ENCODE results near the gene METTL16. TPM values are rescaled to one million over a fixed set of nuclear protein-coding genes. Genes with fewer than 3 reads are reported as not detected.

The METTL16 gene
- total RNA-seq, 1 experiment from 2014 or later, result 54.1 TPM

- ATAC-seq (no peak), DNase-seq (ENCODE audit: low spot score) (no peak)
- no peaks in the 10 kb centered on the region for H3K27me3 Mint-ChIP-seq (ENCODE audit: low read depth)
- TF ChIP-seq ZNF317 (CRISPR knock-in tag; IDR thresholded peaks at IDR 0.05; ENCODE audit: borderline replicate concordance, low read depth) (no peak), MYBL2 (CRISPR knock-in tag; IDR thresholded peaks at IDR 0.05) (no peak), GABPB1 (CRISPR knock-in tag; IDR thresholded peaks at IDR 0.05) (peak; percentile 96), NR3C1 (CRISPR knock-in tag; conservative IDR thresholded peaks at IDR 0.05; ENCODE audit: low read depth) (no peak)
- H3K27ac Mint-ChIP-seq, result peak overlapping the region; percentile 25
- CTCF ChIA-PET, result interaction anchor here (1.0 to 1.4 kb wide), 3 partner anchors 39 to 70 kb away, joined by 3 to 6 read pairs (median 3); no protein-coding TSS in a partner anchor
- no peaks in the 10 kb centered on the region for H3K36me3 Mint-ChIP-seq
- POLR2A ChIA-PET, result no interaction called here
- peaks cover 53% of the 10 kb centered on the region for H3K4me1 Mint-ChIP-seq
- no peak overlapping the region for H3K4me3 Mint-ChIP-seq
- H3K9me3 Mint-ChIP-seq, result no peaks in the 10 kb centered on the region
Measured at GRCh38 chr17:2485543-2485942, 26.1 kb downstream of the METTL16 start.

- POLR2A ChIA-PET, result interaction anchor here (0.7 kb wide), 2 partner anchors 10 to 108 kb away, joined by 4 to 5 read pairs; no protein-coding TSS in a partner anchor
- Mint-ChIP-seq H3K27me3 (ENCODE audit: low read depth) (no peaks in the 10 kb centered on the region), H3K4me3 (no peak overlapping the region), H3K9me3 (no peaks in the 10 kb centered on the region), H3K4me1 (peaks cover 46% of the 10 kb centered on the region), H3K27ac (no peak overlapping the region; the same call in 1 of the 2 replicates), H3K36me3 (no peaks in the 10 kb centered on the region)
- DNase-seq (ENCODE audit: low spot score) (peak; percentile 46), ATAC-seq (peak; percentile 58)
- no peak for TF ChIP-seq SOX15 (CRISPR knock-in tag; IDR thresholded peaks at IDR 0.05)
- no peak for TF ChIP-seq MYBL2 (CRISPR knock-in tag; IDR thresholded peaks at IDR 0.05)
- no peak for TF ChIP-seq ZNF317 (CRISPR knock-in tag; IDR thresholded peaks at IDR 0.05; ENCODE audit: borderline replicate concordance, low read depth)
- TF ChIP-seq ATF2 (CRISPR knock-in tag; IDR thresholded peaks at IDR 0.05; ENCODE audit: borderline replicate concordance, low read depth), result no peak
- no peak for TF ChIP-seq ZNF512 (CRISPR knock-in tag; IDR thresholded peaks at IDR 0.05; ENCODE audit: borderline replicate concordance)
- TF ChIP-seq CREM (CRISPR knock-in tag; IDR thresholded peaks at IDR 0.05), result no peak
- no peak for TF ChIP-seq ZBTB43 (CRISPR knock-in tag; IDR thresholded peaks at IDR 0.05)
- CTCF ChIA-PET, result interaction anchor here (1.0 to 1.4 kb wide), 2 partner anchors 39 to 59 kb away, joined by 3 read pairs; no protein-coding TSS in a partner anchor
Measured at GRCh38 chr17:2484876-2485275, 26.8 kb downstream of the METTL16 start.

GRCh38 chr17:2483084-2483483 is 28.6 kb downstream of the METTL16 start:
- CTCF ChIA-PET, result interaction anchor here (0.6 to 0.9 kb wide), 2 partner anchors 67 to 176 kb away, joined by 3 read pairs; no protein-coding TSS in a partner anchor
- TF ChIP-seq FOXJ3 (CRISPR knock-in tag; IDR thresholded peaks at IDR 0.05; ENCODE audit: borderline replicate concordance), result no peak
- TF ChIP-seq ZNF512 (CRISPR knock-in tag; IDR thresholded peaks at IDR 0.05; ENCODE audit: borderline replicate concordance), result no peak
- TF ChIP-seq ZNF532 (CRISPR knock-in tag; IDR thresholded peaks at IDR 0.05; ENCODE audit: borderline replicate concordance), result no peak
- TF ChIP-seq NFATC4 (CRISPR knock-in tag; IDR thresholded peaks at IDR 0.05), result no peak
- no peak for TF ChIP-seq ZBTB21 (CRISPR knock-in tag; IDR thresholded peaks at IDR 0.05; ENCODE audit: borderline replicate concordance)
- TF ChIP-seq ZNF396 (CRISPR knock-in tag; IDR thresholded peaks at IDR 0.05; ENCODE audit: borderline replicate concordance), result no peak
- no peak for TF ChIP-seq SMAD4 (CRISPR knock-in tag; IDR thresholded peaks at IDR 0.05)

More at GRCh38 chr17:2483084-2483483, 28.6 kb downstream of the METTL16 start:
- Mint-ChIP-seq H3K4me1 (peaks cover 40% of the 10 kb centered on the region), H3K27ac (peak overlapping the region; percentile 35; the same call in 1 of the 2 replicates), H3K4me3 (no peak overlapping the region), H3K27me3 (ENCODE audit: low read depth) (no peaks in the 10 kb centered on the region), H3K36me3 (peaks cover 4% of the 10 kb centered on the region; the same call in 1 of the 2 replicates), H3K9me3 (no peaks in the 10 kb centered on the region)
- POLR2A ChIA-PET, result no interaction called here
- DNase-seq (ENCODE audit: low spot score), result no peak
- ATAC-seq, result no peak
